Tibial artery (tissue), 4 donors: ENCODE measurements around the gene B3GAT2.

ENCODE experiments used
- DNase-seq, 2 donors: peaks; one replicate each; pipeline ENCODE4 v3.0.0-alpha.2; 2019
- H3K27ac ChIP-seq, 2 donors: fragments of 200-600 bp; sonication (generic) in 1 of 2; 1 replicate in 1 of 2; 2 replicates in 1 of 2; pipeline ENCODE4 v1.5.1; 2018 to 2019; ENCODE audit warnings: mild to moderate bottlenecking in 1 of 2
- H3K27me3 ChIP-seq, 2 donors: fragments of 200-600 bp; sonication (generic) in 1 of 2; one replicate each; pipeline versions ENCODE4 v1.5.1 to v1.6.0; 2016 to 2019
- H3K36me3 ChIP-seq, 3 donors: fragments of 200-600 bp; sonication (generic) in 2 of 3; one replicate each; pipeline ENCODE4 v1.5.1; 2016 to 2019; ENCODE audit warnings: mild to moderate bottlenecking in 2 of 3
- H3K4me1 ChIP-seq, 4 donors: fragments of 200-600 bp; sonication (generic) in 2 of 4; 1 replicate in 3 of 4; 2 replicates in 1 of 4; pipeline ENCODE4 v1.5.1; 2016 to 2019
- H3K4me3 ChIP-seq, 2 donors: fragments of 200-600 bp; sonication (generic) in 1 of 2; 1 replicate in 1 of 2; 2 replicates in 1 of 2; pipeline ENCODE4 v1.5.1; 2018 to 2019; ENCODE audit warnings: mild to moderate bottlenecking in 2 of 2
- H3K9me3 ChIP-seq, 3 donors: fragments of 200-600 bp; sonication (generic) in 1 of 3; one replicate each; pipeline ENCODE4 v1.5.1; 2016 to 2019
- intact Hi-C: fragments of 100-400 bp; cut with DNase I; formaldehyde crosslinking; loops from one replicate; pipeline ENCODE4 v1.15.0; 2023; ENCODE audit warnings: low total_unique reads
- TF ChIP-seq, protein P1 (sequence below), 2 experiments: fragments of 200-600 bp in 1 of 2; fragments of 450-650 bp in 1 of 2; IDR thresholded peaks; one replicate each; pipeline ENCODE4 v1.5.1; 2017 to 2019; ENCODE audit warnings: antibody characterized with exemption in 2 of 2, mild to moderate bottlenecking in 1 of 2, moderate library complexity in 1 of 2

The B3GAT2 gene, protein sequence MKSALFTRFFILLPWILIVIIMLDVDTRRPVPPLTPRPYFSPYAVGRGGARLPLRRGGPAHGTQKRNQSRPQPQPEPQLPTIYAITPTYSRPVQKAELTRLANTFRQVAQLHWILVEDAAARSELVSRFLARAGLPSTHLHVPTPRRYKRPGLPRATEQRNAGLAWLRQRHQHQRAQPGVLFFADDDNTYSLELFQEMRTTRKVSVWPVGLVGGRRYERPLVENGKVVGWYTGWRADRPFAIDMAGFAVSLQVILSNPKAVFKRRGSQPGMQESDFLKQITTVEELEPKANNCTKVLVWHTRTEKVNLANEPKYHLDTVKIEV

DNA sequence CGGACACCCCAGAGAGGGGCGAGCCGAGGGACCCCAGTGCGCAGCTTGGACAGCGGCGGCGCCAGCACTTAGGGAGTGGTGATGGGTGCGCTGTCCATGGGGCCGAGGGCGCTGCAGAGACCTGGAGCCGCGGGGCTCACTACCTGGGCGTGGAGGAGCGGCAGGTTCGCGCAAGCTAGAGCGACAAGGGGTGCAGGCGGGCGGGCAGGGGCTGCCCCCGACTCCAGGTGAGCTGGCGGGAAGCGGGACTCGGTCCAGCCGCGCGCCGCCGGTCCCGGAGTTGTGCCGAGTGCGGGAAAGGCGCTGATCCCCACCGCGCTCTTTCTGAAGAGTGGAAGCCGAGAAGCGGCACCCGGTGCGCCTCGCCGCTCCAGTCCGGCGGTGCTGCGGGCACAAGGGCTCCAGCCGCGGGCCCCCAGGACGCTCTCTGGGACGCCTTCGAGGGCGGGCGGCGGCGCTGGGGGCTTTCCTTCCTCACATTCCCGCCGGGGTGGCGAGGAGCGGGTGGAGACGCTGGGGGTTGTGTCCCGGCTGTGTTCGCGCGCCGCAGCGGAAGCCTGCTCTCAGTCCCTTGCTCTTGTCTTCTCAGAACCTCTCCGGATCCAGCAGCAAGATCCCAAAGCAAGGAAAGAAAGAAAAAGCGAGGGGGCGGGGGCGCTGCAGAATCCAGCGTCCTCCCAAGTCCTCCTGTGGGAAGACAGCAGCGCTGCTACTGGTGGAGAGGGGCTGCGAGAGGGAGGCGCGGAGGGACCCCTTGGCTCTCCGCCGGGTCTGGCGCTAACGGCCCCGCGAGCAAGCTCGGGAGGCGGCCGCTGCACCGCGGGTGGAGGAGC lies at the start of gene B3GAT2:
TSS of gene B3GAT2 (minus strand) at position 610 of the 833 bp plus-strand sequence. CDS start 631 bp downstream, outside the sequence.
- Histone ChIP-seq H3K27ac (no peak within 1 kb of the TSS), H3K4me3 (peak within 1 kb of the TSS; percentile 45 to 54), H3K9me3 (no peaks in the 10 kb centered on the region), H3K27me3 (peaks cover 0 to 41% of the 10 kb centered on the region in 2 donors), H3K36me3 (no peaks in the 10 kb centered on the region), H3K4me1 (peaks cover 0 to 27% (median 20%) of the 10 kb centered on the region in 4 donors)
- intact Hi-C loops: no loop called here
- TF ChIP-seq, protein P1, sequence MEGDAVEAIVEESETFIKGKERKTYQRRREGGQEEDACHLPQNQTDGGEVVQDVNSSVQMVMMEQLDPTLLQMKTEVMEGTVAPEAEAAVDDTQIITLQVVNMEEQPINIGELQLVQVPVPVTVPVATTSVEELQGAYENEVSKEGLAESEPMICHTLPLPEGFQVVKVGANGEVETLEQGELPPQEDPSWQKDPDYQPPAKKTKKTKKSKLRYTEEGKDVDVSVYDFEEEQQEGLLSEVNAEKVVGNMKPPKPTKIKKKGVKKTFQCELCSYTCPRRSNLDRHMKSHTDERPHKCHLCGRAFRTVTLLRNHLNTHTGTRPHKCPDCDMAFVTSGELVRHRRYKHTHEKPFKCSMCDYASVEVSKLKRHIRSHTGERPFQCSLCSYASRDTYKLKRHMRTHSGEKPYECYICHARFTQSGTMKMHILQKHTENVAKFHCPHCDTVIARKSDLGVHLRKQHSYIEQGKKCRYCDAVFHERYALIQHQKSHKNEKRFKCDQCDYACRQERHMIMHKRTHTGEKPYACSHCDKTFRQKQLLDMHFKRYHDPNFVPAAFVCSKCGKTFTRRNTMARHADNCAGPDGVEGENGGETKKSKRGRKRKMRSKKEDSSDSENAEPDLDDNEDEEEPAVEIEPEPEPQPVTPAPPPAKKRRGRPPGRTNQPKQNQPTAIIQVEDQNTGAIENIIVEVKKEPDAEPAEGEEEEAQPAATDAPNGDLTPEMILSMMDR (IDR thresholded peaks at IDR 0.05): no peak
- DNase-seq: peak in 1 of 2 donors; percentile 65

DNA sequence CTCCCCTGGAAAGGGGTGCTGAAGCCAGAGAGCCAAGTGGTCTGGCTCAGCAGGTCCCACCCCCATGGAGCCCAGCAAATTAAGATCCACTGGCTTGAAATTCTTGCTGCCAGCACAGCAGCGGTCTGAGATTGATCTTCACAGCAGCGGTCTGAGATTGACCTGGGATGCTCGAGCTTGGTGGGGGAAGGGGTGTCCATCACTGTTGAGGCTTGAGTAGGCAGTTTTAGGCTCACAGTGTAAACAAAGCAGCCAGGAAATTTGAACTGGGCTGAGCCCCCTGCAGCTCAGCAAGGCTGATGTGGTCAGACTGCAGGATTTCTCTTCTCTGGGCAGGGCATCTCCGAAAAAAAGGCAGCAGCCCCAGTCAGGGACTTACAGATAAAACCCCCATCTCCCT lies 41.3 kb upstream of the B3GAT2 start:
- Histone ChIP-seq H3K4me1 (no peaks in the 10 kb centered on the region), H3K27me3 (no peaks in the 10 kb centered on the region), H3K9me3 (no peaks in the 10 kb centered on the region), H3K4me3 (no peak overlapping the region), H3K36me3 (no peaks in the 10 kb centered on the region), H3K27ac (no peak overlapping the region)
- DNase-seq: no peak
- TF ChIP-seq, protein P1 (IDR thresholded peaks at IDR 0.05): no peak
- intact Hi-C loops: no loop called here

DNA sequence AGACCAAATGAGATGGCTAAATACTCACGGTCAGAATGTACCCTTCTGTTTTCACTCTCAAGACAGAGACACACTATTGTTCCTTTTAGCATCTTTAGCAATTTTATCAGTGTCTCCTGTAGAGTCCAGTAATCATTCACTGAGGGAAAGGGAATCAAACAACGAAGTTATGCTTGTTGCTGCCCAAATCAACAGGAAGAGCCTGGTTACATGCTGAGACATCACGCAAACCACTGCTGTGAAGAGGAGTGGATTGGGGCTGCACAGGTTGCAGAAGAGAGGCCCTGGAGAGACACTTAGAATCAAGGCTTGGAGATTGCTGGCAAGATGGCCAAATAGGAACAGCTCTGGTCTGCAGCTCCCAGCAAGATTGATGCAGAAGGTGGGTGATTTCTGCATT lies 40.5 kb upstream of the B3GAT2 start:
- Histone ChIP-seq H3K4me3 (no peak overlapping the region), H3K27ac (no peak overlapping the region), H3K36me3 (no peaks in the 10 kb centered on the region), H3K27me3 (no peaks in the 10 kb centered on the region), H3K4me1 (no peaks in the 10 kb centered on the region), H3K9me3 (no peaks in the 10 kb centered on the region)
- no peak for DNase-seq
- TF ChIP-seq, protein P1 (IDR thresholded peaks at IDR 0.05): no peak
- intact Hi-C loops: no loop called here

DNA sequence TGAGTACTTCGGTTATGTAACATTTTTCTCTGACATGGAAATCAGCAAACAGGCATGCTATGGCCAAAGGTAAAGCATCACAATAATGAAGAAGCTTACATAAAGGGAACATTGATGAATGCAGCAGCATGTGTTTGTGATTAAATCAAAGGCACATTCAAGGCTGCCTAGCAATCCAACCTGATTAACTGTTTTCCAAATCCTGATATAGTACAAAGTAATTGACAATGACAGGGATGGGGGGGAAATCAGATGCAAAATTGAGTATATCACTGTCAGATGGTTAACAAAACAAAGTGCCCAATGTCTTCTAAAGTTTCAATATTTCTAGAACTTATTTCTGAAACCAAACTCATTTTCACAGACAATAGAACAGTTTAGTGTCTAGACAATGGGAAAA lies 39.2 kb upstream of the B3GAT2 start:
- DNase-seq: no peak
- no peaks in the 10 kb centered on the region for H3K4me1 ChIP-seq

DNA sequence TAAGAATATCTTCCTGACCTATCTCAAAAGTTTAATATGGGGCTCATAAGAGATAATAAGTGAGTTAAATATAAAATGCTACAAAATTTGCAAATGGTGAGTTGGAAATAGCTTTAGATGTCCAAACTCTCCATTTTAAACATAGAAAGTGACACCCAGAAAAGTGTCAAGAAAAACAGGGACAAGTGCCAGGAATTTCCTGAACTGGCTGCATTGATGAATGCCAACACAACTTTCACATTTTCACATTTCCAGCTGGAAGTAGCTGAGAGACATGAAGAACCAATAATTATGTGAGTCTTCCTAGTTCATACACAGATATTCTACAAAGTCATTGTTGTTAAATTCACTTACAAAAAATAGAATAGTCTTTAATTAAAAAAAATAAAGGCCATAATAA lies 38.6 kb upstream of the B3GAT2 start:
- DNase-seq: no peak
- Histone ChIP-seq H3K36me3 (no peaks in the 10 kb centered on the region), H3K4me1 (no peaks in the 10 kb centered on the region), H3K27me3 (no peaks in the 10 kb centered on the region), H3K4me3 (no peak overlapping the region), H3K9me3 (no peaks in the 10 kb centered on the region), H3K27ac (no peak overlapping the region)
- intact Hi-C loops: no loop called here
- TF ChIP-seq, protein P1 (IDR thresholded peaks at IDR 0.05): no peak

More for the DNA sequence above, 39.2 kb upstream of the B3GAT2 start:
- H3K36me3 ChIP-seq: no peaks in the 10 kb centered on the region
- no peaks in the 10 kb centered on the region for H3K27me3 ChIP-seq
- intact Hi-C loops: no loop called here
- no peaks in the 10 kb centered on the region for H3K9me3 ChIP-seq
- H3K27ac ChIP-seq: no peak overlapping the region
- TF ChIP-seq, protein P1 (IDR thresholded peaks at IDR 0.05): no peak
- no peak overlapping the region for H3K4me3 ChIP-seq
